COR-L47 (cell line): Measurements from ENCODE around the gene TFDP1.

Experiments
- DNase-seq: peaks from one replicate; lab custom pipeline; 2025; lab: John Stamatoyannopoulos, UW

Gene TFDP1

GRCh38 chr13:113651511-113652403 is 67.2 kb downstream of the TFDP1 start:
- no peak for DNase-seq

- no peak for DNase-seq
These were observed 68.1 kb downstream of the TFDP1 start for GRCh38 chr13:113652404-113653263.

GRCh38 chr13:113653264-113654174 is 69.0 kb downstream of the TFDP1 start:
- peak; percentile 93 for DNase-seq

- peak; percentile 55 for DNase-seq
These were observed 69.6 kb downstream of the TFDP1 start for GRCh38 chr13:113654175-113654560.

GRCh38 chr13:113654591-113655345 is 70.2 kb downstream of the TFDP1 start:
- DNase-seq: no peak

- no peak for DNase-seq
These were observed 70.9 kb downstream of the TFDP1 start for GRCh38 chr13:113655346-113656002.

- no peak for DNase-seq
These were observed 71.5 kb downstream of the TFDP1 start for GRCh38 chr13:113656003-113656588.

GRCh38 chr13:113656831-113657671 is 72.5 kb downstream of the TFDP1 start:
- DNase-seq: peak; percentile 39

- DNase-seq: no peak
These were observed 73.5 kb downstream of the TFDP1 start, which contains the start of gene ATP4B for GRCh38 chr13:113657851-113658741. TSS of gene ATP4B (minus strand) at chr13:113658198. CDS start at chr13:113658144, 54 bp downstream.

- DNase-seq: no peak
These were observed 74.3 kb downstream of the TFDP1 start for GRCh38 chr13:113658836-113659235.

GRCh38 chr13:113659337-113659736 is 74.8 kb downstream of the TFDP1 start:
- DNase-seq: no peak

GRCh38 chr13:113660066-113660465 is 75.5 kb downstream of the TFDP1 start:
- no peak for DNase-seq

- no peak for DNase-seq
These were observed 77.0 kb downstream of the TFDP1 start for GRCh38 chr13:113661509-113661908.

GRCh38 chr13:113663934-113664333 is 79.4 kb downstream of the TFDP1 start:
- no peak for DNase-seq

GRCh38 chr13:113664751-113665596 is 80.4 kb downstream of the TFDP1 start:
- DNase-seq: no peak

GRCh38 chr13:113665597-113666328 is 81.2 kb downstream of the TFDP1 start:
- no peak for DNase-seq

- no peak for DNase-seq
These were observed 81.7 kb downstream of the TFDP1 start for GRCh38 chr13:113666329-113666670.
